GM18502 (cell line): Measurements from ENCODE around the gene SNCAIP.
A peak's percentile ranks its signal among the peaks of the same experiment; 100 is the strongest.
"Not testable (repeated sequence)": the region's sequence is repeated elsewhere in the genome, so short reads cannot be mapped to it uniquely, and the experiment has no call there.

Source experiments
- ATAC-seq: cut with Tn5 transposase; IDR thresholded peaks from one replicate; pipeline ENCODE4 v1.9.1; 2021; ENCODE audit warnings: mild to moderate bottlenecking; ENCODE audit not compliant: unreplicated experiment, poor library complexity

Gene SNCAIP

GRCh38 chr5:122486616-122487015 lies 174.6 kb downstream of the SNCAIP start:
- not testable (repeated sequence) for ATAC-seq

DNA sequence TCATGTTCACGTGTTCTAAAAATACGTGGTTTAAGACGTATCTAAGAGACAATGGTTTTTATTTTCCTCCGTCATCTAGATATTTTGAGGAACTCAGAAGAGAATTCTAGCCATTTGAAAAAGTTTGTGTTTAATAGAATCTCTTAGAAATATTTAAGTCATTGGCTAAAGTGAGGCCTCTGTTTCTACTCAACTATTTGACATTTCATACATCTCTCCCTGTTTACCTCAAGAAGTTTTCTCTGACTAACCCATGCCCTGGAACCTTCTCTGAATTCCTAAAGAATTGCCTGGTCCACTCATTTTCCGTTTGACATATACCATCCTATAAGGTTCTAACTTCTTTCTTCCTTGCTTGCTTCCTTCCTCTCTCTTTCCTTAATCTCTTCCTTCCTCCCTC lies 178.7 kb downstream of the SNCAIP start:
- ATAC-seq: no peak

DNA sequence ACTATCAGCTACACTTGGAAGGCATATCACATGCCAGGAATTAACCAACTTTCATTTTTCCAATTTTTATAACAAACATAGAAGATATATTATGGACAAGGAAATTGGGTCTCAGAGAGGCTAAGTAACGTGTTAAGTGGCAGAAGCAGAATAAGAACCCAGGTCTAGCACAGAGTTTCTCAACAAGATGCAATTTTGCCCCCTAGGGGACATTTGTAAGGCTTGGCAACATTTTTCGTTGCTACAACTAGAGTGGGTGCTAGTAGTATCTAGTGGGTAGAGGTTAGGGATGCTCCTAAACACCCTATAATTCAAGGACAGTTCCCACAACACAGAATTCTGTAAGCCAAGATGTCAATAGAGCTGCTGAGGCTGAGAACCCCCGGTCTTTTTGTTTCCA lies 180.6 kb downstream of the SNCAIP start:
- ATAC-seq: peak; percentile 55

DNA sequence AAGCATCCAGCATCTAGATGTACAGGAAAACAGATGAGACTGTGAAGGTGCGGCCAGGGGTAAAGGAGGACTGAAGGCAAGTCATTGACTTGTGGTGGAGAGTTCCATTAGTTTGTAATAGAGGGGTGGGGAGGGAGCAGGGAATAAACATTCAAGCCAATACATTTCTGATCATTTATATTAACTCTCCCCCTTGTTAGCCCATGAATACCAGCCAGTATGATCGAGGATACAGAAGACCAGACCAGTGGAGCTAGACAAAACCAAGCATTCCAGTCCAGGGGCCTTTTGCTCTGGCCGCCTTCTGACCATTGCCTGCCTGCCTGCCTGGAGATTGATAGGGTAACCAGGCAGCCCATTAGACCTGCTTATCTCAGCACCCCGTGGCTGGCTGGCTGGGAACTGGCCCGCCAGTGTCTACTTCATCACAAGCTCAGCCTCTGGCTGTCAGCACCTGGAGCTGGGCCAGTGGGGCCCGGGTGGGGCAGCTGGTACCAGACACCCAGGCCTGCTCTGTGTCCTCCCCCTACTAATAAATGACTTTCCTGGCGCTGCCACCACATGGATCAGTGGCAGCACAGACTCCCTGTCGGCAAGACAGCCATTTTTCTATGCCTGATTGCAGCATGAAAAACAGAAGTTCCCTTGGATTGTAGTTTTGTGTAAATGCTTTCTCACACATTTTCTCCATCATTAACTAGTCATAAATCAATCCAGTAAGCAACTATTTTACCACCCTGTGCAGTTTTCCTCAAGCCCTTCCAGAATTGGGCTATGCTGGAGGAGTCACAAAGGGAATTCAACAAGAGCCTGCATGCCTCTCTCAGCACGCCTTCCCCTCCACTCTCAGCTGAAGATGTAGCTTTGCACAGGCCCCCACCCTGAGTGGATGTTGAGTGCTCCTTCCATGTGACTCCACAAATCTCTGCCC lies 181.3 kb downstream of the SNCAIP start:
- peak; percentile 6 for ATAC-seq

- ATAC-seq: no peak
Observed at GRCh38 chr5:122494109-122494508, 182.1 kb downstream of the SNCAIP start.

DNA sequence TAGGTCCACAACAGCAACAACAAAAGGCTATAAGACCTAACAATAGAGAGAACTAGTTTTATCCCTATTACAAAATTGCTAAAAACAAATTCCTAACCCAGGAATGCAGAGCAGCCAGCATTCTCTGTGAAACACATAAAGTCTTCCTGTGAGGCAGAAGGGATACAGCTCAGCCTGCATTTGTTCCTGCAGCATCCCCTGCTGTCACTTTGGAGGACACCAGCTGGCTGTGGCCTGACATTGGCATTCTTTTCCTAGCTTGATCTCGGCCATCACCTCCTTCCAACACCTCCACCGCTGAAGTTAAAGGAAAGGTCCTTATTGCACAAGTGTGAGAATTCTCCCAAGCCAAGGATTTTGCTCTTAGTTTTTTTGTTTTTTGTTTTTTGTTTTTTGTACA lies 186.1 kb downstream of the SNCAIP start:
- no peak for ATAC-seq

DNA sequence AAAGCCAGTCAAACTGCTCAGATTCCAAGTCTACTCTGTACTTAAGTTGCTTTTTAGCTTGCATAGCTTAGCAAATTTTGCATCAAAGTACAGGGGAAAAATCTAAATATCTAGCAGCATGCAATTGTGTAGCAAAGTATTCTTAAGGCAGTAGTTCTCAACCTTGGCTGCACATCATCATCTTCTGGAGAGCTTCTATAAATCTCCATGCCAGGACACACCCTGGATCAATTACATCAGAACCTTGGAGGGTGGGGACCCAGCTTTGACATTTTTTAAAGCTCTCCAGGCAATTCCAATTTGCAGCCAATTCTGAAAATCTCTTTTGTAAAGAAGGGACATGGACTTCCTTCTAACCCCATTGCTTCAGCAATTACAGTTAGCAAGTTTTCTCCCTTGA lies 187.5 kb downstream of the SNCAIP start:
- ATAC-seq: no peak

GRCh38 chr5:122500245-122501088 lies 188.4 kb downstream of the SNCAIP start:
- ATAC-seq: peak; percentile 56

DNA sequence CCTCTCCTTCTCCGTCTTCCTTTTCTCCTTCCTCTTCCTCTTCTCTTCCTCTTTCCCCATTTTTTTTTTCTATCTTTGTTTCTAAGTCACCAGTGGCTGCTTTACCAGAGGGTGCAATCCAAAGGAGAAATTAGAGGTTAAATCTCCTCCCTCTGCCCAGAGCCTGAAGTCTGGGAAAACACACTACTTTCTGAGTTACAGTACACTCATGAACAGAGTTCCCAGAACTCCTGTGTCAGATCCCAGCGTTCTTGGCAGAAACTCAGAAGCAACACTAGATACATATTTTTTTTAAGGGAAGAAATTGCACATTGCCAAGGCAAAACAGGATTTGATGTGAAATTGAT lies 189.0 kb downstream of the SNCAIP start:
- ATAC-seq: no peak

DNA sequence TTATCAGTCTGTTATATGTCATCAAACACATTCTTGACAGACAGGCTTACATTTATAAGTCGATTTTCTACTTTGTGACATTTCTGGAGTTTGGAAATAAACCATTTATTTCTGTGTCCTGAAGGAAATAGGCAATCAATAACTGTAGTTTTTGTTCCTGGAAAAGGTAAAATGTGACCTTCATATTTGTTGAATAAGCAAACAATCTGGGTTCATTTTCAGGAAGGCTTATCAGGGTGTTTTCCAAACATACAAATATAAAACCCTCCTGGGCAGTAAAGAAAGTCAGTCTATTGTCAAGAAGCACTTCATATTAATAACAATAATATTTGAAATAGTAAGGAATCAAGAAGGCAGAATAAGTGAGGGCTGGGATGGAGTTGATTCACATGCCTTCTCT lies 195.0 kb downstream of the SNCAIP start:
- no peak for ATAC-seq

GRCh38 chr5:122507581-122507980 lies 195.5 kb downstream of the SNCAIP start:
- ATAC-seq: no peak

DNA sequence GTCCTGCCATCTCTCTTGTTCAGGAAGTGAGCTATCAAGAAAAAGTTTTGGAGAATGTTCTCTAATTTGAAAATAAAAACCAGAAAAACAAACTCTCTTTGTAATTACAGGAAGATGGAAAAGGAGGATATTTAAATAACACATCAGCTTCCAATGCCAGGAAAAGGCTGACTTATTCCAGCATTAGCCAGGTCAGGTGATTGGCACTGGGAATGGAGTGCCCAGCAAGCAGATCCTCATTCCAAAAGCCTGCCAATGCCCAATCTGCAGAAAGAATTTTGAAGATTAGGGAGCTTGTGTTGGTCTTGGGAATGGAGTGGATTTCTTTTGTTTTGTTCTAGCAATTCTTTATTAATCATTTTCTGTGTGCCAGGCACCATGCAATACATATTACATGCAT lies 196.6 kb downstream of the SNCAIP start:
- ATAC-seq: no peak
